K562 (cell line): ENCODE results near the gene PPT2. TPM values are rescaled to one million over a fixed set of nuclear protein-coding genes. Genes with fewer than 3 reads are reported as not detected.

ENCODE experiments used
- ATAC-seq: fragments of 200-7000 bp; cut with Tn5 transposase; 3 replicates; pipeline ENCODE4 v1.9.1; 2020; ENCODE audit warnings: moderate library complexity
- BruUV-seq: library from RNA; stranded (reverse); fragments of 400-500 nt; replicated peaks from 2 replicates; lab custom pipeline; 2021; lab: Mats Ljungman, UMichigan
- CTCF ChIA-PET: fragments of 300-600 bp; formaldehyde crosslinking; extraction: SDS; loops from one replicate; lab custom pipeline; 2021; ENCODE audit warnings: low intra/inter-chr PET ratio; lab: Yijun Ruan, JAX
- POLR2A ChIA-PET: fragments of 300-600, 350-650 bp; sonication (Branson Sonifier 250); formaldehyde crosslinking; extraction: SDS; loops from one replicate; lab custom pipeline; 2021; ENCODE audit warnings: antibody characterized with exemption, inconsistent platforms; lab: Yijun Ruan, JAX
- DNase-seq, 4 experiments: peaks; one replicate each; pipeline versions ENCODE4 v3.0.0 to v3.0.0-alpha.2; 2011 to 2018; ENCODE audit warnings: low spot score in 3 of 4, mixed read lengths in 3 of 4; ENCODE audit errors: extremely low read depth in 1 of 4
- FAIRE-seq: peaks from 2 replicates; lab custom pipeline; 2011; peaks lifted over from hg19 to GRCh38; lab: Jason Lieb, UNC
- H2AFZ ChIP-seq: 2 replicates; pipeline ENCODE4 v1.6.0; 2011; ENCODE audit warnings: low read depth, low read length, control low read depth, inconsistent platforms
- H3K27ac ChIP-seq: fragments of 200-600 bp; 3 replicates; pipeline ENCODE4 v1.8.0; 2011; ENCODE audit warnings: low read depth, mild to moderate bottlenecking, control low read depth, inconsistent platforms, low read length, moderate library complexity, mixed read lengths; ENCODE audit errors: extremely low read depth
- H3K27me3 ChIP-seq, 2 experiments: fragments of 300-600 bp in 1 of 2; 2 replicates in 1 of 2; 3 replicates in 1 of 2; pipeline versions ENCODE4 v1.6.0 to v1.8.0; 2011; ENCODE audit warnings: inconsistent platforms in 2 of 2, low read length in 2 of 2, mild to moderate bottlenecking in 1 of 2, mixed read lengths in 1 of 2, moderate library complexity in 1 of 2; ENCODE audit not compliant: control insufficient read depth in 2 of 2, insufficient read depth in 2 of 2
- H3K36me3 ChIP-seq: fragments of 300-600 bp; 3 replicates; pipeline ENCODE4 v1.8.0; 2011; ENCODE audit warnings: mild to moderate bottlenecking, low read length, inconsistent platforms; ENCODE audit not compliant: control insufficient read depth, insufficient read depth
- H3K4me1 ChIP-seq, 2 experiments: fragments of 200-600 bp in 1 of 2; replicated peaks in 1 of 2; 2 replicates in 1 of 2; 3 replicates in 1 of 2; pipeline versions ENCODE4 v1.5.1 to v1.8.0; 2011; ENCODE audit warnings: inconsistent platforms in 2 of 2, low read length in 2 of 2, mild to moderate bottlenecking in 1 of 2, mixed read lengths in 1 of 2, moderate library complexity in 1 of 2; ENCODE audit not compliant: control insufficient read depth in 2 of 2, insufficient read depth in 2 of 2
- H3K4me2 ChIP-seq: 2 replicates; pipeline ENCODE4 v1.6.1; 2011; ENCODE audit warnings: low read length, control low read depth, inconsistent platforms, mixed read lengths; ENCODE audit not compliant: insufficient read depth
- H3K4me3 ChIP-seq: fragments of 200-600 bp; sonication (generic), shearing (Covaris generic); 2 replicates; pipeline ENCODE4 v1.5.1; 2016; ENCODE audit warnings: control low read depth, inconsistent platforms
- H3K79me2 ChIP-seq: fragments of 200-600 bp; 3 replicates; pipeline ENCODE4 v1.8.0; 2011; ENCODE audit warnings: low read length, inconsistent platforms; ENCODE audit not compliant: control insufficient read depth, insufficient read depth
- H3K9ac ChIP-seq, 2 experiments: 2 replicates each; pipeline versions ENCODE4 v1.6.0 to v1.6.1; 2011; ENCODE audit warnings: low read depth in 2 of 2, low read length in 2 of 2, control low read depth in 1 of 2, inconsistent platforms in 1 of 2, mild to moderate bottlenecking in 1 of 2, mixed read lengths in 1 of 2; ENCODE audit not compliant: insufficient read depth in 1 of 2
- H3K9me1 ChIP-seq: one replicate; pipeline ENCODE4 v1.6.0; 2011; ENCODE audit warnings: inconsistent platforms, mild to moderate bottlenecking, low read length, moderate library complexity; ENCODE audit not compliant: control insufficient read depth, insufficient read depth
- H3K9me3 ChIP-seq: replicated peaks from 2 replicates; pipeline ENCODE4 v1.5.1; 2011; ENCODE audit warnings: low read depth, low read length, inconsistent platforms; ENCODE audit not compliant: control insufficient read depth, insufficient read depth
- H4K20me1 ChIP-seq: replicated peaks from 2 replicates; pipeline ENCODE4 v1.6.1; 2011; ENCODE audit warnings: low read length, inconsistent platforms, mixed read lengths; ENCODE audit not compliant: control insufficient read depth, insufficient read depth
- ARID1B ChIP-seq: fragments of 450-650 bp; IDR thresholded peaks from 2 replicates; pipeline ENCODE4 v1.6.1; 2016; ENCODE audit warnings: antibody characterized with exemption, mild to moderate bottlenecking, inconsistent platforms
- BCOR ChIP-seq: fragments of 450-650 bp; IDR thresholded peaks from 2 replicates; pipeline ENCODE4 v1.6.1; 2016
- BRD4 ChIP-seq: fragments of 200-600 bp; sonication (generic); IDR thresholded peaks from 2 replicates; pipeline ENCODE4 v1.6.1; 2017; ENCODE audit warnings: inconsistent platforms
- DPF2 ChIP-seq: fragments of 450-650 bp; IDR thresholded peaks from 2 replicates; pipeline ENCODE4 v1.6.1; 2016
- ESRRA ChIP-seq: fragments of 450-650 bp; IDR thresholded peaks from 2 replicates; pipeline ENCODE4 v1.6.1; 2014; ENCODE audit warnings: low read depth, mild to moderate bottlenecking, moderate library complexity, borderline replicate concordance
- FOS ChIP-seq: IDR thresholded peaks from 3 replicates; pipeline ENCODE4 v1.6.1; 2011; ENCODE audit not compliant: insufficient read length; ENCODE audit errors: extremely low read depth
- MAFK ChIP-seq: IDR thresholded peaks from 2 replicates; pipeline ENCODE4 v1.6.1; 2011; ENCODE audit warnings: low read length, improper control_type of control experiment
- MCM7 ChIP-seq, 2 experiments: fragments of 450-650 bp; IDR thresholded peaks; 2 replicates each; pipeline ENCODE4 v1.6.1; 2016 to 2018
- MTA2 ChIP-seq: fragments of 450-650 bp; IDR thresholded peaks from 2 replicates; pipeline ENCODE4 v1.6.1; 2016; ENCODE audit warnings: low read depth
- NFE2L1 ChIP-seq: fragments of 450-650 bp; IDR thresholded peaks from 2 replicates; pipeline ENCODE4 v1.6.1; 2016; ENCODE audit warnings: missing genetic modification characterization, low read depth, mild to moderate bottlenecking, missing compliant biosample characterization, moderate library complexity, borderline replicate concordance
- POLR2B ChIP-seq: fragments of 450-650 bp; IDR thresholded peaks from 2 replicates; pipeline ENCODE4 v1.6.1; 2018; ENCODE audit warnings: low read depth; ENCODE audit not compliant: partially characterized antibody
- RBBP5 ChIP-seq: fragments of 200-600 bp; sonication (generic); IDR thresholded peaks from 2 replicates; pipeline ENCODE4 v1.6.1; 2012; ENCODE audit warnings: borderline replicate concordance, mild to moderate bottlenecking, low read length, control low read depth, inconsistent platforms; ENCODE audit not compliant: insufficient read depth, poor library complexity, severe bottlenecking
- SREBF2 ChIP-seq: sonication (generic); formaldehyde crosslinking; IDR thresholded peaks from 2 replicates; pipeline ENCODE4 v1.4.0; 2020; ENCODE audit warnings: mild to moderate bottlenecking, missing genetic modification reagents
- THRAP3 ChIP-seq: fragments of 450-650 bp; IDR thresholded peaks from 2 replicates; pipeline ENCODE4 v1.6.1; 2016; ENCODE audit warnings: mild to moderate bottlenecking, inconsistent platforms, borderline replicate concordance
- ZFX ChIP-seq: sonication (generic); formaldehyde crosslinking; IDR thresholded peaks from 2 replicates; pipeline ENCODE4 v1.8.0; 2022; ENCODE audit warnings: mild to moderate bottlenecking, missing genetic modification reagents, moderate library complexity
- ZNF274 ChIP-seq: IDR thresholded peaks from 2 replicates; pipeline ENCODE4 v1.6.1; 2011; ENCODE audit warnings: low read depth, mild to moderate bottlenecking, low read length, moderate library complexity, borderline replicate concordance
- ZNF778 ChIP-seq: fragments of 450-650 bp; formaldehyde crosslinking; IDR thresholded peaks from 2 replicates; pipeline ENCODE4 v1.4.0; 2020; ENCODE audit warnings: mild to moderate bottlenecking, moderate library complexity
- WGBS: fragments of 100-300 bp; shearing (Covaris generic); methylation state at CpG from one replicate; pipeline ENCODE4 v1.1.6; 2016; ENCODE audit warnings: low coverage, mixed read lengths; ENCODE audit not compliant: insufficient coverage; ENCODE audit errors: missing lambda C conversion rate; 5-methylcytosine and 5-hydroxymethylcytosine counted together
- in situ Hi-C: fragments of 300-500 bp; cut with MboI; formaldehyde crosslinking; loops from 4 replicates; pipeline ENCODE4 v1.15.0; 2018; ENCODE audit warnings: inconsistent platforms, mixed read lengths
- intact Hi-C: fragments of 100-400 bp; cut with micrococcal nuclease; formaldehyde crosslinking; loops from 2 replicates; pipeline ENCODE4 v1.14.2; 2022
- polyA plus RNA-seq, 8 experiments: library from polyadenylated mRNA; depleted of rRNA in 4 of 8; stranded (reverse) in 5 of 8; unstranded in 3 of 8; fragments of >200 nt; fragmentation: Nextera tagmentation in 2 of 8; fragmentation: Illumina TruSeq in 1 of 8; extraction: Ambion mirVana in 2 of 8; extraction: Trizol in 1 of 8; gene quantifications; 2 replicates each; pipeline versions ENCODE4 v1.2.1 to v1.2.3, GENCODE V29; 2011 to 2014; ENCODE audit warnings: inconsistent platforms in 1 of 8, missing spikeins in 1 of 8
- total RNA-seq, 7 experiments: library from RNA; depleted of rRNA in 6 of 7; stranded (reverse); fragments of >200 nt in 6 of 7; fragmentation: Illumina TruSeq in 2 of 7; extraction: Trizol in 2 of 7; gene quantifications; 2 replicates each; pipeline versions ENCODE4 v1.2.1 to v1.2.3, GENCODE V29; 2011 to 2021; ENCODE audit warnings: low replicate concordance in 1 of 7
- TF ChIP-seq, protein P1 (sequence below): sonication (generic); formaldehyde crosslinking; IDR thresholded peaks from 2 replicates; pipeline ENCODE4 v1.8.1; 2023; ENCODE audit warnings: mild to moderate bottlenecking, missing genetic modification reagents
- TF ChIP-seq, protein P2 (sequence below): fragments of 450-650 bp; IDR thresholded peaks from 2 replicates; pipeline ENCODE4 v1.6.1; 2016
- TF ChIP-seq, protein P3 (sequence below): sonication (generic); formaldehyde crosslinking; IDR thresholded peaks from 2 replicates; pipeline ENCODE4 v1.8.1; 2023; ENCODE audit warnings: mild to moderate bottlenecking, missing genetic modification reagents, moderate library complexity

The PPT2 gene
- total and polyA plus RNA-seq, 9 of the 15 experiments (the other 6 are each of a cell fraction or from before 2014, with no cell fraction given), result 27.4 to 98.8 (median 69.9) TPM

DNA sequence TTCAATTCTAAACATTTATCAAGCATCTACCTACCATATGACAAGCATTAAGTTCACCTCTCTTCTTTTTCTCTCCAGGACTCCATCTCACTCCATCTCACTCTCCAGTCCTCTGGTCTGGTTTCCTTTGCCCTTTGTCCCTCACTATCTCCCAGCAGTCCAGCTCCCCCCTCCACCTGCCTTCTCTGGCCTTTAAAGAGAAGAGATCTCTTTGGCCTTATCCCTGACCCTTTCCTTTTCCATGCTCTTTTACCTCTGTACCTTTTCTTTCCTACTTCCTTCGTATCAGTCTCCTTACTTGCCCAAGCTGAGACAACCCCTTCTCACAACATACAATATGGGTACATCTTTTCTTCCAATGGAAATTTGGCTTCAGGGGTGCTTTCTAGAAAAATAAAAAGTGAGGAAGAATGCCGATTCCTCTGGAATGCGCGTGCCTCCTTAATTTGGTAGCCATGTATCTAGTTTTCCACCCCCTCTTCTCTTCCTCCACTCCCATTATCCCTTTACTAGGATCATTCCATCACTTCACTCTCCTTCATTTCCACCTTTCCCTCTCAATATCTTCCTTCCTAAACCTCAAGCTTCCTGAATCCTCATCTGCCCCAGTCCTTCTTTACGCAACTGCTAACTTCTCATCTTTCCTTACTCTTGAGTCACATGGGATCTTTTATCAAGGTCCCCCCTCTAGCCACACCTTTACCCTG lies 22.7 kb downstream of the PPT2 start:
- H3K4me2 ChIP-seq, result peak overlapping the region; percentile 100
- WGBS, result 21% methylated on average over 5 of the region's 5 CpGs
- H3K9me3 ChIP-seq, result no peaks in the 10 kb centered on the region
- H3K9me1 ChIP-seq, result peaks cover 7% of the 10 kb centered on the region
- ChIA-PET POLR2A (interaction anchor here (0.7 to 4.5 kb wide), 14 partner anchors 8 to 336 kb away, joined by 3 to 30 read pairs (median 4); partner anchors contain the start of genes ATF6B, EGFL8, FKBPL and PBX2), CTCF (no interaction called here)
- in situ Hi-C loops, result no loop called here
- peaks cover 37% of the 10 kb centered on the region; the same call in 2 of the 3 replicates for H3K36me3 ChIP-seq
- no peak for ATAC-seq
- H3K9ac ChIP-seq, result peak overlapping the region; percentile 83 to 86; a peak in 3 of 4 replicates
- peaks cover 27 to 56% of the 10 kb centered on the region in 2 experiments for H3K4me1 ChIP-seq
- peaks cover 74% of the 10 kb centered on the region for H3K79me2 ChIP-seq
- peak in 3 of 4 experiments; percentile 33 to 58 (median 50) for DNase-seq
- peak overlapping the region; percentile 88 for H3K4me3 ChIP-seq
- FAIRE-seq, result peak; percentile 6
- H4K20me1 ChIP-seq, result no peaks in the 10 kb centered on the region
- peak overlapping the region; percentile 94 for H3K27ac ChIP-seq
- intact Hi-C loops, result loop anchor here (1.0 to 10.0 kb wide), 4 partner anchors 19 to 512 kb away; partner anchors contain the start of genes C6orf47, CSNK2B, FKBPL and GPANK1
- H3K27me3 ChIP-seq, result no peaks in the 10 kb centered on the region
- peak overlapping the region; percentile 92 for H2AFZ ChIP-seq
- BruUV-seq, result no TSS peak
- TF ChIP-seq ARID1B (peak; percentile 49), MTA2 (peak; percentile 34), BCOR (no peak), MCM7 (IDR thresholded peaks at IDR 0.05) (0 out of 4 replicates have a peak, but pooled peaks of 1 of the 2 experiments have one; percentile 88), ZFX (CRISPR knock-in tag) (no peak), NFE2L1 (tag) (no peak), ZNF274 (no peak), SREBF2 (no peak), DPF2 (0 out of 2 replicates have a peak, but pooled peaks have one; percentile 46), MAFK (no peak), RBBP5 (peak; percentile 8), BRD4 (no peak), POLR2B (peak; percentile 32), FOS (no peak), ZNF778 (CRISPR knock-in tag) (no peak), ESRRA (no peak), THRAP3 (peak; percentile 97)
- TF ChIP-seq, protein P1, sequence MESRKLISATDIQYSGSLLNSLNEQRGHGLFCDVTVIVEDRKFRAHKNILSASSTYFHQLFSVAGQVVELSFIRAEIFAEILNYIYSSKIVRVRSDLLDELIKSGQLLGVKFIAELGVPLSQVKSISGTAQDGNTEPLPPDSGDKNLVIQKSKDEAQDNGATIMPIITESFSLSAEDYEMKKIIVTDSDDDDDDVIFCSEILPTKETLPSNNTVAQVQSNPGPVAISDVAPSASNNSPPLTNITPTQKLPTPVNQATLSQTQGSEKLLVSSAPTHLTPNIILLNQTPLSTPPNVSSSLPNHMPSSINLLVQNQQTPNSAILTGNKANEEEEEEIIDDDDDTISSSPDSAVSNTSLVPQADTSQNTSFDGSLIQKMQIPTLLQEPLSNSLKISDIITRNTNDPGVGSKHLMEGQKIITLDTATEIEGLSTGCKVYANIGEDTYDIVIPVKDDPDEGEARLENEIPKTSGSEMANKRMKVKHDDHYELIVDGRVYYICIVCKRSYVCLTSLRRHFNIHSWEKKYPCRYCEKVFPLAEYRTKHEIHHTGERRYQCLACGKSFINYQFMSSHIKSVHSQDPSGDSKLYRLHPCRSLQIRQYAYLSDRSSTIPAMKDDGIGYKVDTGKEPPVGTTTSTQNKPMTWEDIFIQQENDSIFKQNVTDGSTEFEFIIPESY (CRISPR knock-in tag), result no peak
- TF ChIP-seq, protein P2, sequence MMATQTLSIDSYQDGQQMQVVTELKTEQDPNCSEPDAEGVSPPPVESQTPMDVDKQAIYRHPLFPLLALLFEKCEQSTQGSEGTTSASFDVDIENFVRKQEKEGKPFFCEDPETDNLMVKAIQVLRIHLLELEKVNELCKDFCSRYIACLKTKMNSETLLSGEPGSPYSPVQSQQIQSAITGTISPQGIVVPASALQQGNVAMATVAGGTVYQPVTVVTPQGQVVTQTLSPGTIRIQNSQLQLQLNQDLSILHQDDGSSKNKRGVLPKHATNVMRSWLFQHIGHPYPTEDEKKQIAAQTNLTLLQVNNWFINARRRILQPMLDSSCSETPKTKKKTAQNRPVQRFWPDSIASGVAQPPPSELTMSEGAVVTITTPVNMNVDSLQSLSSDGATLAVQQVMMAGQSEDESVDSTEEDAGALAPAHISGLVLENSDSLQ, result no peak
- TF ChIP-seq, protein P3, sequence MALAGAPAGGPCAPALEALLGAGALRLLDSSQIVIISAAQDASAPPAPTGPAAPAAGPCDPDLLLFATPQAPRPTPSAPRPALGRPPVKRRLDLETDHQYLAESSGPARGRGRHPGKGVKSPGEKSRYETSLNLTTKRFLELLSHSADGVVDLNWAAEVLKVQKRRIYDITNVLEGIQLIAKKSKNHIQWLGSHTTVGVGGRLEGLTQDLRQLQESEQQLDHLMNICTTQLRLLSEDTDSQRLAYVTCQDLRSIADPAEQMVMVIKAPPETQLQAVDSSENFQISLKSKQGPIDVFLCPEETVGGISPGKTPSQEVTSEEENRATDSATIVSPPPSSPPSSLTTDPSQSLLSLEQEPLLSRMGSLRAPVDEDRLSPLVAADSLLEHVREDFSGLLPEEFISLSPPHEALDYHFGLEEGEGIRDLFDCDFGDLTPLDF (CRISPR knock-in tag), result no peak
